Peyer's patch (tissue), 4 donors: ENCODE data around the gene PHGDH.

Experiments
- POLR2A ChIP-seq, 2 donors: fragments of 450-650 bp; IDR thresholded peaks; one replicate each; pipeline ENCODE4 v1.5.1; 2017; ENCODE audit warnings: antibody characterized with exemption in 2 of 2, mild to moderate bottlenecking in 2 of 2, moderate library complexity in 2 of 2
- TF ChIP-seq, protein P1 (sequence below), 6 experiments: fragments of 450-650 bp in 4 of 6; fragments of 200-600 bp in 2 of 6; sonication (generic) in 1 of 6; IDR thresholded peaks; one replicate each; pipeline ENCODE4 v1.5.1; 2017 to 2019; ENCODE audit warnings: antibody characterized with exemption in 6 of 6, mild to moderate bottlenecking in 3 of 6, moderate library complexity in 1 of 6

DNA sequence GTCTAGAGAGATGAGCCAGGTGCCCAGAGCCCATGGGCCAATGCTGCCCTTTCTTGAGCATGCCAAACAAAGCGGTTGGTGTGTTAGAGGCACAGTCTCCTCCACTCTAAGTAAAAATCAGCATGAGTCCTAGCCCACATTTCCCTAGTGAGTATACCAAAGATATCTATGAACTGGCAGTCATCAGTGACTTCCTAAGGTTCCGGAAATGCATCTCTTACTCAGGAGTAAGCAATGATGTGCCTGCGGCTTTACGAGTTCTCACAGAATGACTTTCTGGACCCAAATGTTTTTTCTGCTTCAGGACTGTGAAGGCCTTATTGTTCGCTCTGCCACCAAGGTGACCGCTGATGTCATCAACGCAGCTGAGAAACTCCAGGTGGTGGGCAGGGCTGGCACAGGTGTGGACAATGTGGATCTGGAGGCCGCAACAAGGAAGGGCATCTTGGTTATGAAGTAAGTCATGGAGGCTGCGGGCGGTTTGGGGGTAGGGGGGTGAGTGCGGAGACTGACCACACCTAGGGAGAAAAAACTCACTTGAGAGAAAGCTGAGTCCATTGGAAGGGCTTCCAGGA lies 9.2 kb downstream of the PHGDH start:
- TF ChIP-seq POLR2A (IDR thresholded peaks at IDR 0.05), result no peak
- TF ChIP-seq, protein P1, sequence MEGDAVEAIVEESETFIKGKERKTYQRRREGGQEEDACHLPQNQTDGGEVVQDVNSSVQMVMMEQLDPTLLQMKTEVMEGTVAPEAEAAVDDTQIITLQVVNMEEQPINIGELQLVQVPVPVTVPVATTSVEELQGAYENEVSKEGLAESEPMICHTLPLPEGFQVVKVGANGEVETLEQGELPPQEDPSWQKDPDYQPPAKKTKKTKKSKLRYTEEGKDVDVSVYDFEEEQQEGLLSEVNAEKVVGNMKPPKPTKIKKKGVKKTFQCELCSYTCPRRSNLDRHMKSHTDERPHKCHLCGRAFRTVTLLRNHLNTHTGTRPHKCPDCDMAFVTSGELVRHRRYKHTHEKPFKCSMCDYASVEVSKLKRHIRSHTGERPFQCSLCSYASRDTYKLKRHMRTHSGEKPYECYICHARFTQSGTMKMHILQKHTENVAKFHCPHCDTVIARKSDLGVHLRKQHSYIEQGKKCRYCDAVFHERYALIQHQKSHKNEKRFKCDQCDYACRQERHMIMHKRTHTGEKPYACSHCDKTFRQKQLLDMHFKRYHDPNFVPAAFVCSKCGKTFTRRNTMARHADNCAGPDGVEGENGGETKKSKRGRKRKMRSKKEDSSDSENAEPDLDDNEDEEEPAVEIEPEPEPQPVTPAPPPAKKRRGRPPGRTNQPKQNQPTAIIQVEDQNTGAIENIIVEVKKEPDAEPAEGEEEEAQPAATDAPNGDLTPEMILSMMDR (IDR thresholded peaks at IDR 0.05), result no peak
